ENCODE measurements around the gene SLC2A6.

Gene SLC2A6

GRCh38 chr9:133521122-133522072 lies 42.5 kb upstream of the SLC2A6 start:
- H3K4me3 ChIP-seq (ENCODE audit: low read depth, low read length, poor library complexity, severe bottlenecking), result no peak overlapping the region
- H3K4me1 ChIP-seq (ENCODE audit: insufficient read depth, low read length, severe bottlenecking), result no peaks in the 10 kb centered on the region
- no peaks in the 10 kb centered on the region for H3F3A ChIP-seq (ENCODE audit: insufficient read depth, low read length)
- no peak overlapping the region for H2AFZ ChIP-seq (ENCODE audit: low read length)
- H3K27ac ChIP-seq (ENCODE audit: low read depth, low read length, poor library complexity, severe bottlenecking), result no peak overlapping the region
- no peaks in the 10 kb centered on the region for H3K9me3 ChIP-seq (ENCODE audit: low read length)
- H4K20me1 ChIP-seq (ENCODE audit: insufficient read depth, low read length), result no peaks in the 10 kb centered on the region
- H3K9me2 ChIP-seq (ENCODE audit: low read depth, low read length), result no peaks in the 10 kb centered on the region
- H3K36me3 ChIP-seq (ENCODE audit: insufficient read depth, low read length), result no peaks in the 10 kb centered on the region
- H3K79me2 ChIP-seq (ENCODE audit: insufficient read depth, low read length), result no peaks in the 10 kb centered on the region
- H3K9ac ChIP-seq (ENCODE audit: low read length), result no peak overlapping the region
- TF ChIP-seq EZH2 (IDR thresholded peaks at IDR 0.05; ENCODE audit: borderline replicate concordance, low read length) (no peak), CTCF (IDR thresholded peaks at IDR 0.05; ENCODE audit: low read length) (no peak)
- no peak overlapping the region for H3K4me2 ChIP-seq (ENCODE audit: low read length)
- H3K27me3 ChIP-seq (ENCODE audit: insufficient read depth, low read length), result peaks cover 27% of the 10 kb centered on the region

GRCh38 chr9:133520121-133520835 lies 41.4 kb upstream of the SLC2A6 start:
- H3F3A ChIP-seq (ENCODE audit: insufficient read depth, low read length), result no peaks in the 10 kb centered on the region
- no peaks in the 10 kb centered on the region for H3K79me2 ChIP-seq (ENCODE audit: insufficient read depth, low read length)
- no peaks in the 10 kb centered on the region for H3K36me3 ChIP-seq (ENCODE audit: insufficient read depth, low read length)
- no peak overlapping the region for H3K27ac ChIP-seq (ENCODE audit: low read depth, low read length, poor library complexity, severe bottlenecking)
- no peaks in the 10 kb centered on the region for H3K4me1 ChIP-seq (ENCODE audit: insufficient read depth, low read length, severe bottlenecking)
- peaks cover 24% of the 10 kb centered on the region for H3K27me3 ChIP-seq (ENCODE audit: insufficient read depth, low read length)
- TF ChIP-seq EZH2 (IDR thresholded peaks at IDR 0.05; ENCODE audit: borderline replicate concordance, low read length) (no peak), CTCF (IDR thresholded peaks at IDR 0.05; ENCODE audit: low read length) (no peak)
- no peaks in the 10 kb centered on the region for H3K9me2 ChIP-seq (ENCODE audit: low read depth, low read length)
- no peak overlapping the region for H3K4me3 ChIP-seq (ENCODE audit: low read depth, low read length, poor library complexity, severe bottlenecking)
- no peak overlapping the region for H2AFZ ChIP-seq (ENCODE audit: low read length)
- no peaks in the 10 kb centered on the region for H4K20me1 ChIP-seq (ENCODE audit: insufficient read depth, low read length)
- no peaks in the 10 kb centered on the region for H3K9me3 ChIP-seq (ENCODE audit: low read length)
- no peak overlapping the region for H3K4me2 ChIP-seq (ENCODE audit: low read length)
- no peak overlapping the region for H3K9ac ChIP-seq (ENCODE audit: low read length)

GRCh38 chr9:133519693-133520092 lies 40.8 kb upstream of the SLC2A6 start:
- Histone ChIP-seq H3K9me2 (ENCODE audit: low read depth, low read length) (no peaks in the 10 kb centered on the region), H3K27ac (ENCODE audit: low read depth, low read length, poor library complexity, severe bottlenecking) (no peak overlapping the region), H3F3A (ENCODE audit: insufficient read depth, low read length) (no peaks in the 10 kb centered on the region), H3K4me1 (ENCODE audit: insufficient read depth, low read length, severe bottlenecking) (no peaks in the 10 kb centered on the region), H3K79me2 (ENCODE audit: insufficient read depth, low read length) (no peaks in the 10 kb centered on the region), H3K4me2 (ENCODE audit: low read length) (no peak overlapping the region), H3K9ac (ENCODE audit: low read length) (no peak overlapping the region), H3K4me3 (ENCODE audit: low read depth, low read length, poor library complexity, severe bottlenecking) (no peak overlapping the region), H4K20me1 (ENCODE audit: insufficient read depth, low read length) (no peaks in the 10 kb centered on the region), H3K27me3 (ENCODE audit: insufficient read depth, low read length) (peaks cover 22% of the 10 kb centered on the region), H3K9me3 (ENCODE audit: low read length) (no peaks in the 10 kb centered on the region), H3K36me3 (ENCODE audit: insufficient read depth, low read length) (no peaks in the 10 kb centered on the region), H2AFZ (ENCODE audit: low read length) (no peak overlapping the region)
- TF ChIP-seq EZH2 (IDR thresholded peaks at IDR 0.05; ENCODE audit: borderline replicate concordance, low read length), result no peak
- TF ChIP-seq CTCF (IDR thresholded peaks at IDR 0.05; ENCODE audit: low read length), result no peak

All from OCI-LY1 (cell line).